GM19099 (cell line): ENCODE measurements around the gene CDKN2B-AS1.

Experiments used
- POLR2A ChIP-seq: IDR thresholded peaks from 3 replicates; pipeline ENCODE4 v1.6.1; 2011; ENCODE audit warnings: low read depth; ENCODE audit not compliant: insufficient read length; ENCODE audit errors: extremely low read depth

The CDKN2B-AS1 gene

DNA sequence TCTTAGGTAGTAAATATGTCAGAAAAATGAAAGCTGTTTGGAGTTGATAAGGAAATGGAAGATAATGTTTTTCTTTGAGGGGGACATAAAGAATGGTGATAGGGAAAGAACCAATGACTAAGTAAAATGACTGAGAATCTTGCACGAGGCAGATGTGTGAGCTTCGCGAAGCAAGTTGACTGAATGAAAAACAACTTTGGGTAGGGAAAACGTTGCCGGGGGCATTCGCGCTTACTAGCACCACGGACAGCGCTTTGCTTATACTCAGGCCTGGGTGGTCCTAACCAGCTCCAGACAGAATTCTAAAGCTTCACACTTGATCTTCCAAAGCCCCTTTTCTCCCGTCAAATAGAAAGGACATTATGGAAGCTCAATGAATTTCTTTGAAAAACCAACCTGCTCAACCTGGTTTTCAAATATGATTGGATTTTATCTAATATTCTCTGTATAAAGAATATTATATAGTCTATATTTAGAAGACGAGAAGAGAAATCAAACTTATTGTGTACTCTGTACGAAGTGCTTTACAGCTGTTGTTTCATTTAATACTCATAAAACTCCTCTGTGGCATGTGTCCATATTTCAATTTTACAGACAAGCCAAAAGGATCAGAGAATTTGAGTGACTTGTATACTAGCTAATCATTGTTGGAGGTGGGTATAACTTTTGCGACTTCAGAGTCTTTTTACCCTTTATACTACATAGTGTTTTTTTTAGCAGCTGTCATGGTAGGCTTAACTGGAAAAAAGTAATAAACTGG is 16.5 kb downstream of the CDKN2B-AS1 start:
- no peak for TF ChIP-seq POLR2A

DNA sequence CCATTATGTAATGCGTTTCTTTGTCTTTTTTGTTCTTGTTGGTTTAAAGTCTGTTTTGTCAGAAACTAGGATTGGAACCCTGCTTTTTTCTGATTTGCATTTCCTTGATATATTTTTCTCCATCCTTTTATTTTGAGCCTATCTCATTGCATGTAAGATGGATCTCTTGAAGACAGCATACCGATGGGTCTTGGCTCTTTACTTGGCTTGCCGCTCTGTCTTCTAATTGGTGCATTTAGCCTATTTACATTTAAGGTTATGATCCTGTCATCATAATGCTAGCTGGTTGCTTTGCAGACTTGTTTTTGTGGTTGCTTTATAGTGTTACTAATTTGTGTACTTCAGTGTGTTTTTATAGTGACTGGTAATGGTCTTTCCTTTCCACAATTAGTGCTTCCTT is 27.8 kb downstream of the CDKN2B-AS1 start:
- TF ChIP-seq POLR2A = no peak

DNA sequence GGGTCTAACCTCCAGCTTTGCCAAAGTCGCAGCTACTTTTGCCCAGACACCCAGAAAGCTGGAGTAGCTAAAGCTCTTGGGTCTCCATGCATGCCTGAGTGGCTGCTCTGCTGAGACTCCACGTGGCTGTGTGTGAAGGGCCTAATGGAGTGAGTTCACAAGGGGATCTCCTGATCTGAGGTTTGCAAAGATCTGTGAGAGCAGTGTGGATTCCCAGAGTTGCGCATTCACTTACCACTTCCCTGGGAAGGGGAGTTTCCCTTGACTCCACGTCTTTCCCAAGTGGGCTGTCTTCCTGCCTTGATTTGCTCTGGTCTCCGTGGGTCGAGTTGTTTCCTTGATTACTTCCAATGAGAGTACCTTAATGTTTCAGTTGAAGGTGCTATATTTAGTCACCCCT is 32.1 kb downstream of the CDKN2B-AS1 start:
- TF ChIP-seq POLR2A = no peak

DNA sequence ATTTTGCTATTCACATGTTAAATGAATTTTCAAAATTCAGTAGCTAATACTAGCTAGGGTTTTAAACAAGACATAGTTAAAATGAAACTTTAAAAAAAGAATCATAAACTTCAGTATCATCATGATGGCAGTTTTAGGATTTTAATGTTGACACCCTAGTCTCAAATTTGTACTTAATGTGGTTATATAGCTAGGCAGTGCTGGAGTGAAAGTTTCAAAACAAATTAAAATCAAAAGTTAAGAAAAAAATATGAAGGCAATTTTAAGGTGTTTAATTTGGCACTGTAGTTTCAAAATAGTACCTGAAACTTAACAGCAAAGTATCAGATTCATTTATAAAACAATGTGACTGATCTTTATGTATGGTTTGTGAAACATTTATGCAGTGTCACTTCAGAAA is 33.8 kb downstream of the CDKN2B-AS1 start:
- TF ChIP-seq POLR2A = no peak

DNA sequence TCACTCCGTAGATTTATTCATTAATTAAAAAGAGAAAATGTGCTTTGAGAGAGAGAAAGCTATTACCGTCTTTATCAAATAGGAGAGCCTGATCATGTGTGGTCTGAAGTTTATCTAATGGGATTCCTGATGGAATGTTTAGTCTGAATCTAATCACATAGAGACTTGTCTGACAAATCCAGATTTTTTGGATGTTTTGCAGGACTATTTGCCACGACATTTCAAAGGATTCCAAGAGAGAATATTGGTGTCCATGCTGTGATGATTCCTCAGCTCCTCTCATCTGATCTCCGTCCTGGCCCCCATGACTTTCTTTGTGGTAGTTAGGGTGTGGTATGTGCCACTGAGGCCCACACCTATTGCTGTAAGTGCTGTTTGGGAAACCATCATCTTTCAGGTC is 34.6 kb downstream of the CDKN2B-AS1 start:
- TF ChIP-seq POLR2A = no peak

DNA sequence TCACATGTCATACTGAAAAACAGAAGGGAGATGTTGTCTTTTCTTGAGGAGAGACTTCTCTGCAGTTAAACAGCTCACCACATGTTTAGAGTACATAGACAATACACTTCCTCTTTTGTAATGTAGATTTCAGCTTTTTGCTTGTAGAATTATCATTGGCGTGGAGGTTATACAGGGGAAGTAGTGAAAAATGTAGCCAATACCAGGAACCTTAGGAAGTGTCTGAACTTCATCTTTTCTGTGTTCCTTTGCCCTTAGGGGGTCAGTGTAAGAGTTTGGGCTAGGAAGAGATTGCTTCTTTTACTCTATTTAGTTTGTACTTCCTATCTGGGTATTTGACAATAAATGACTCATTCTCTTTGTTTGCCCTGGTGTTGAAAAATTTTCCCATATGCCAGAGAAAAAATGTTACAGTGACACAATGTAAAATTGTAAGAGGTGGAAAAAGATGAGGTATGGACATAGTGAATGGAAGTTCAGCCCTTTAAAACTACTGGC is 35.6 kb downstream of the CDKN2B-AS1 start:
- TF ChIP-seq POLR2A = no peak

DNA sequence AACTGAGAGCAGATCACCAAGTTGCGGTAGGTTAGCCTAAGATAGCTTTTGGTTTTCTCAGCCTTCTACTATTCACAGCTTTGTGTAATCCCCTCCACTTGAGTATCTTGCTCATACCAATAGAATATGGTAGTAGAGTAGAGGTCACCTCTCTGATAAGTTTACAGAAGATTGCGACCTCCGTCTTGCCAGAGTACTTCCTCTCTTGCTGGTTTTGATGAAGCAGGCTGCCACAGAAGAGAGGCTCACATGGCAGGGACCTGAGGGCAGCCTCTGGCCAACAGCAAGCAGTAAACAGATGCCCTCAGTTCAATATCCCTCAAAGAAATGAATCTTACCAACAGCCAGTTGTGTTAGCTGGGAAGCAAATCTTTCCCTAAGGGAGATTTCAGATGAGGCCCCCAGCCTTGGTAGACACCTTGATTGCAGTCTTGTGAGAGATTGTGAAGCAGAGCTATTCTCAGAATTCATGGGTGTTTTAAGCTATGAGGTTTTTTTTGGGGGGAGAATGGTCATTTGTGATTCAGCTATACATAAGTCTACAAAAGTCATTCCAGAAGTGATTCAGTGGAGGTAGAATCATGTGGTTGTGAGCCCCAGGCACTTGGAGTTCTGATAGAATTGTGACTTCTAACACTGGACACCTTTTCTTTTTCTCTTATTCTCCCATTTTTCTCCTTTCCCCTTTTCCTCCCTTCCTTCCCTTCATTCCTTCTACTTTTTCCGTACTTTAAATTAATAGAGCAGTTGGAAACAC is 37.2 kb downstream of the CDKN2B-AS1 start:
- no peak for TF ChIP-seq POLR2A

DNA sequence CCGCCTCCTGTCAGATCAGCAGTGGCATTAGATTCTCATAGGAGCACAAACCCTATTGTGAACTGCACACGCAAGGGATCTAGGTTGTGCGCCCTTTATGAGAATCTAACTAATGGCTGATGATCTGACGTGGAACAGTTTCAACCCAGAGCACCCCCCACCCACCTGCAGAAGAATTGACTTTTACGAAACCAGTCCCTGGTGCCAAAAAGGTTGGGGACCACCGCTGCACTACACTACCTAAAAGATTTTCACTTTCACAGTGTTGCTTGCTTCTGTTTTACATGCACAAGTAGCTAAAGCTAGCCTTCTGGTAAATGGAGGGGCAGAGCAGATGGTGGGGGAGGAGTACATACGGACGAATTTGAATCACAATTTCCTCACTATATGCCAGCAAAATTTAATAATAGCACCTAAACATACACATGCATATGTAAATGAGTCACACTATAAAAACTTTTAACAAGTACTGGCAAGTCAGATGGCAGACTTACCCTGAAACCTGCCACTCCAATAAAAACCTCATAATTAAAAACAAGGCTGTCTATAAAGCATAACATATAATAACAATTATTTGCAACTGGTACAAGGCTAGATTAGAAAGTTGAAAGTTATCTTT is 38.5 kb downstream of the CDKN2B-AS1 start:
- TF ChIP-seq POLR2A = no peak

DNA sequence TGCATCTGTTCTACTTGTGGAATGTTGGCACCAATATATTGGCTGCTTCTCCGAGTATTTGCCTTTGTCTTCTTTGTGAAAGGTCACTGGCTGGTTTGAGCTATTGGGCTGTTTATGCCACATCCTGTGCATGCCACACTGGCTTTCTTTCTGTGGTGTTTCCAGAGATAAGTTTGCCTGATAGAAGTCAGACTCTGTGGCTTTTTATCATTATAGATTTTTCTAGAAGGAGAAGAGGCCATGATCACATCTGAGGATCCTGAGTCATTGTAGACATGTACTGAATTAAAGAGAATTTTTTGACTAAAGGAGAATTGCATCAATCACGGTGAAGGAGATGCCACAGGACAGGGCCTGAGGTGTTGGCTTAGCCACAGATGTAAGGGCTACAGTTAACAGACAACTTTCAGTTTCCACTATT is 41.0 kb downstream of the CDKN2B-AS1 start:
- no peak for TF ChIP-seq POLR2A

DNA sequence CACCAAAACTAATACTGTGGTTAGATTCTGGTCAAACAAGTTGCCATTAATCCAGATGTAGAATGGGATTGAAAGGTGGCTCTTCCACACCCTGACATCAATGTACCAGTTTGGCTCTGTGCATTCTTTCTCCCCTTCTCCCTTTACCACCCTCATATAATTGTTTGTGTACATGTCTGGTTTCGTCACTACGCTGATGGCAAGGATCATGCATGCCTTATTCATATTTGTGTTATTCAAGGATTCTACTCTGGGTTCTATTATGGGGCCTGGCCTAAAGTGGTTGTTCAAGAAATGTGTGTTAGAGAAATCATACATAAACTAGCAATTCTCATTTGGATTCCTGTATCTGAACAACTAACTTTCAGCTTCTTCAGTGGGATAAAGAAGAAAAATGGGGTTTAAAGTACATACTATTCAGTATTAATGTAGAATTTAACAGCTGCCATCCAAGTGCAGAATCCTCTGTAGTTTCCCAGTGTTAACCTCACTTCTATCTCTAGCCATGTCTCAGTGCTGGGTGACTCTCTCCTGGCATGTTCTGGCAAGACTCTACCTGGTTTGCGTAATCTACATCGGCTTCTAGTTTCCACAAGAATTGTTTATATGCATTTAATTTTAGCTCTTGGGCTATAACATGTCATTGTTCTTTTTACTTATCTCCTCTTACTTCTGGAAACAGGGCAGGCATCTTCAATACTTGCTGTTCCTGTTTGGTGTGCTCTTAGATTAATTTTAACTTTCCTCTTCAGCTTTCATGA is 42.5 kb downstream of the CDKN2B-AS1 start:
- TF ChIP-seq POLR2A = no peak

DNA sequence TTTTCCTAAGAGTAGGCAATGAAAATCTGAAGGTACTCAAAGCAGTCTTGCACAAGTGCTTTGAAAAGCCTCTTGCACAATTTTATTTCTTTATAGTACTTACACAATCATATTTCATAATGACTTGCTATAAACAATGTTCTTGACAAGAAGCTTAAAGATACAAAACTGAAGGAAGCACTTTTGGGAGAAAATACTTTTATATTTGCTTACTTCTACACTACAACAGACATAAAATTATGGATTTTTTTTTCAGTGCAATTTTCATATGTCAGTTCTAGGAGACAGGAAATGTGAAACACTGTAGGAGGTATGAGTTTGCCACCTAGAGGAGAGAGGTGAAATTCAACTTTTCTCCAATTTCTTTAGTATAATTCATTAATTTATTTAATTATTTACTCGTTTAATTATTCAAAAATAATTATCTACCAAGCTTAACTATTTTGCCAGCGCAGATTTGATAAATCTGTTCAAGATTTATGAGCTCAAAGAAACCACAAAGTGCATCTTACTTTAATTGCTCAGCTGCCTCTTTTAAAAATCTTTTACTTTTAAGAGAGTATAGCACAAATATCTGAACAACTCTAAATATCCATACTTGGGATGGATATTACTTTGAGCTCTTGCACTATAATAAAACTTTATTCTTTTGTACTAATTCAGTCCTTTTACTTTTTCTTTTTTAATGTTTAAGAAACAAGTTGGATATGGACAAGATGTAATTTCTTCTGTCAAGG is 43.5 kb downstream of the CDKN2B-AS1 start:
- TF ChIP-seq POLR2A = no peak

DNA sequence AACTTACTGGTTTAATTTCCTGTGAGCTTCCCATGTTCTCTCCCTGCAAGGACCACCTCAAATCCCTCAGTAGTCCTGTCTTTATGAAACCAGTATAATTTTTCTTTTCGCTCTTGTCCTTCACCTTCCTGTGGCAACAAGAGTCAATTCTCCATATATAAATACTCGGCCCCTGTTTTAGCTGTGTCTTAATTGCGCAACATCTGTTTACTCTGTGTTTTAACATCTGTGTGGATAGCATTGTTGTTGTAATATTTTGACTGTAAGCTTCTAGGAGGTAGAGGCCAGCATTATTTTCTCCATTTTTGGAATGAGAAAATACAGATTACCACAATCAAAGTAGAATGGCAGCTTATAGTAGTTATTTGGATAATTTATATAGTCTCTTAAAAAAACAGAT is 44.7 kb downstream of the CDKN2B-AS1 start:
- TF ChIP-seq POLR2A = no peak

DNA sequence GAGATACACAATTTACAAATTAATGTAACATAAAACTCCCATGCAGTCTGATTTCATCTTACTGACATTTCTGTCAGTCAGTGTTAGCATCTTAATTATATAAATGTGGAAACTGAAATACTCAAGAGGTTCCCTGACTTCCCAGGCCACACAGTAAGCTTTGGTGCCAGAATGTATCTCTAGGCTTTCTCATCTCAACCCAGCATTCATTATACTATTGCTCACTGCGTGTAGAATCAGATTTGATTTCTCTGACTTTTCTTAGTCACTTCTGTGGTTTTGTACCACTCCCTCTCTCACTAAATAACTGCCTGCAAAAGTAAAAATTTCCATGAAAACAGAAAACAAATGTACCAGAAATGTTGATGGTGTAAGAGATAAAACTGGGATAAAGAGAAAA is 46.2 kb downstream of the CDKN2B-AS1 start:
- no peak for TF ChIP-seq POLR2A

DNA sequence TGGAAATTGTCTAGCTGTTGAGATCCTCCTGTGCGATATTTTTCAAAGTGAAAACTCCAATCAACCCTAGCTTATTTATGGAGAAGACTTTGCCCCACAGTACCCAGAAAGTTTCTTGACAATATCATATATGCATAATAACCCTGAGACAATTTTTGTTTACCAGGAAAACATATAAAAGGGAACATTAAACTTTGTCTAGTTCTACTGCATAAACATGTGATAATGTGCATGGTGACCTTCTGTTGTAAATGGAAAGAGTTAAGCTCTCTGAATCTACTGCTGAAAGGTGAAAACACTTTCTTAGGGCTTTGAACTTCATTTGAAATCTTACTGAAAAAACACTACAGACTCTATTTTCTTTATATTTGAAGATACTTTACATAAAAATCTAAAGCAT is 46.8 kb downstream of the CDKN2B-AS1 start:
- TF ChIP-seq POLR2A = no peak
